H1 (cell line): Measurements from ENCODE around the gene MAN2C1. TPM values are rescaled to one million over a fixed set of nuclear protein-coding genes. Genes with fewer than 3 reads are reported as not detected.

Experiments used
- CTCF ChIA-PET: fragments of 300-600 bp; sonication (Branson Sonifier 250); formaldehyde crosslinking; loops from one replicate; lab custom pipeline; 2021; ENCODE audit not compliant: partially characterized antibody; lab: Charles Lee
- POLR2A ChIA-PET: fragments of 300-600 bp; sonication (Branson Sonifier 250); formaldehyde crosslinking; loops from one replicate; lab custom pipeline; 2021; ENCODE audit warnings: inconsistent platforms; ENCODE audit not compliant: partially characterized antibody; lab: Charles Lee
- DNase-seq, 2 experiments: peaks; one replicate each; pipeline versions ENCODE4 v3.0.0 to v3.0.0-alpha.2; 2010 to 2022; ENCODE audit warnings: low spot score in 2 of 2, low read depth in 1 of 2, mixed read lengths in 1 of 2
- FAIRE-seq: peaks from 2 replicates; lab custom pipeline; 2011; peaks lifted over from hg19 to GRCh38; lab: Jason Lieb, UNC
- H2AFZ ChIP-seq: 2 replicates; pipeline ENCODE4 v1.8.1; 2012; ENCODE audit warnings: low read length, inconsistent platforms
- H2AK5ac ChIP-seq: 2 replicates; pipeline ENCODE4 v1.6.1; 2013; ENCODE audit warnings: low read depth, low read length
- H2BK120ac ChIP-seq: replicated peaks from 2 replicates; pipeline ENCODE3; 2013; ENCODE audit warnings: low read depth, low read length, inconsistent platforms
- H2BK12ac ChIP-seq: 2 replicates; pipeline ENCODE4 v1.6.1; 2013; ENCODE audit warnings: low read depth, low read length
- H2BK15ac ChIP-seq: 2 replicates; pipeline ENCODE4 v1.6.1; 2013; ENCODE audit warnings: low read length
- H2BK20ac ChIP-seq: 2 replicates; pipeline ENCODE4 v1.6.1; 2013; ENCODE audit warnings: low read length
- H2BK5ac ChIP-seq: 2 replicates; pipeline ENCODE4 v1.6.1; 2013; ENCODE audit warnings: low read depth, low read length
- H3K14ac ChIP-seq: 2 replicates; pipeline ENCODE4 v1.6.1; 2013; ENCODE audit warnings: inconsistent platforms; ENCODE audit not compliant: insufficient read length
- H3K18ac ChIP-seq: 2 replicates; pipeline ENCODE4 v1.6.1; 2013; ENCODE audit warnings: low read length; ENCODE audit errors: extremely low read depth
- H3K23ac ChIP-seq: 2 replicates; pipeline ENCODE4 v1.6.1; 2013; ENCODE audit warnings: inconsistent platforms; ENCODE audit not compliant: insufficient read length
- H3K23me2 ChIP-seq: 2 replicates; pipeline ENCODE4 v1.6.1; 2013; ENCODE audit warnings: low read depth, low read length
- H3K27ac ChIP-seq: 2 replicates; pipeline ENCODE4 v1.6.1; 2011; ENCODE audit warnings: low read depth, low read length, inconsistent platforms
- H3K27me3 ChIP-seq, 4 experiments: replicated peaks in 1 of 4; 1 replicate in 1 of 4; 2 replicates in 3 of 4; pipeline versions ENCODE4 v1.6.1 to v1.8.1; 2011 to 2013; ENCODE audit warnings: low read length in 3 of 4, mild to moderate bottlenecking in 3 of 4, inconsistent platforms in 2 of 4, mixed read lengths in 2 of 4, moderate library complexity in 1 of 4; ENCODE audit not compliant: control insufficient read depth in 3 of 4, insufficient read depth in 3 of 4; ENCODE audit errors: extremely low read depth in 1 of 4
- H3K36me3 ChIP-seq, 4 experiments: 2 replicates each; pipeline versions ENCODE4 v1.6.1 to v1.8.1; 2011 to 2013; ENCODE audit warnings: mild to moderate bottlenecking in 4 of 4, low read length in 3 of 4, moderate library complexity in 2 of 4, control low read depth in 1 of 4, inconsistent platforms in 1 of 4; ENCODE audit not compliant: insufficient read depth in 4 of 4, control insufficient read depth in 2 of 4
- H3K4ac ChIP-seq: replicated peaks from 2 replicates; pipeline ENCODE3; 2013; ENCODE audit warnings: low read length, low read depth, mixed read lengths, inconsistent platforms; ENCODE audit not compliant: insufficient read length
- H3K4me1 ChIP-seq, 4 experiments: replicated peaks in 1 of 4; 1 replicate in 1 of 4; 2 replicates in 3 of 4; pipeline versions ENCODE4 v1.6.1 to v1.8.1; 2011 to 2013; ENCODE audit warnings: low read length in 3 of 4, inconsistent platforms in 2 of 4, mixed read lengths in 1 of 4; ENCODE audit not compliant: insufficient read depth in 4 of 4, control insufficient read depth in 3 of 4
- H3K4me2 ChIP-seq, 2 experiments: 2 replicates each; pipeline versions ENCODE4 v1.6.1 to v1.8.1; 2011 to 2013; ENCODE audit warnings: low read depth in 2 of 2, low read length in 2 of 2, control low read depth in 1 of 2, inconsistent platforms in 1 of 2, mild to moderate bottlenecking in 1 of 2; ENCODE audit not compliant: insufficient read depth in 1 of 2
- H3K4me3 ChIP-seq, 4 experiments: fragments of 200-600, 300-600 bp in 1 of 4; sonication (generic), shearing (Covaris generic), sonication (Bioruptor Twin) in 1 of 4; 2 replicates each; pipeline versions ENCODE4 v1.5.1 to v1.8.1; 2011 to 2016; ENCODE audit warnings: low read length in 4 of 4, low read depth in 3 of 4, control low read depth in 2 of 4, inconsistent platforms in 2 of 4, mild to moderate bottlenecking in 2 of 4, mixed read lengths in 1 of 4, moderate library complexity in 1 of 4; ENCODE audit not compliant: insufficient read depth in 2 of 4; ENCODE audit errors: extremely low read depth in 1 of 4
- H3K56ac ChIP-seq: replicated peaks from 2 replicates; pipeline ENCODE3; 2013; ENCODE audit warnings: low read depth, mild to moderate bottlenecking, mixed read lengths, low read length, inconsistent platforms; ENCODE audit not compliant: insufficient read length
- H3K79me1 ChIP-seq: 2 replicates; pipeline ENCODE4 v1.6.1; 2013; ENCODE audit warnings: low read depth, low read length, control low read depth
- H3K79me2 ChIP-seq, 2 experiments: 2 replicates each; pipeline versions ENCODE4 v1.6.1 to v1.8.1; 2012 to 2013; ENCODE audit warnings: low read length in 2 of 2, mild to moderate bottlenecking in 2 of 2, inconsistent platforms in 1 of 2; ENCODE audit not compliant: insufficient read depth in 2 of 2, control insufficient read depth in 1 of 2
- H3K9ac ChIP-seq, 4 experiments: replicated peaks in 1 of 4; 1 replicate in 1 of 4; 2 replicates in 3 of 4; pipeline versions ENCODE4 v1.6.1 to v1.8.1; 2011 to 2013; ENCODE audit warnings: low read depth in 3 of 4, low read length in 3 of 4, control low read depth in 2 of 4, mild to moderate bottlenecking in 2 of 4, moderate library complexity in 2 of 4, inconsistent platforms in 1 of 4; ENCODE audit errors: extremely low read depth in 1 of 4
- H3K9me3 ChIP-seq, 2 experiments: 2 replicates each; pipeline versions ENCODE4 v1.6.1 to v1.8.1; 2012 to 2013; ENCODE audit warnings: mild to moderate bottlenecking in 2 of 2, moderate library complexity in 2 of 2, control low read depth in 1 of 2, inconsistent platforms in 1 of 2, low read depth in 1 of 2, low read length in 1 of 2, mixed read lengths in 1 of 2; ENCODE audit not compliant: insufficient read depth in 2 of 2
- H4K20me1 ChIP-seq, 2 experiments: replicated peaks in 1 of 2; 2 replicates each; pipeline versions ENCODE3 to v1.8.1; 2011 to 2013; ENCODE audit warnings: inconsistent platforms in 2 of 2, low read length in 2 of 2, mild to moderate bottlenecking in 1 of 2; ENCODE audit not compliant: insufficient read depth in 2 of 2, control insufficient read depth in 1 of 2
- H4K5ac ChIP-seq: 2 replicates; pipeline ENCODE4 v1.6.1; 2013; ENCODE audit warnings: low read length, low read depth, mixed read lengths, inconsistent platforms; ENCODE audit not compliant: insufficient read length
- H4K8ac ChIP-seq: 2 replicates; pipeline ENCODE4 v1.8.0; 2013; ENCODE audit warnings: mild to moderate bottlenecking, moderate library complexity, low read length, inconsistent platforms; ENCODE audit not compliant: insufficient read depth; ENCODE audit errors: extremely low read depth
- H4K91ac ChIP-seq: replicated peaks from 2 replicates; pipeline ENCODE3; 2013; ENCODE audit warnings: low read length, mixed read lengths, inconsistent platforms; ENCODE audit not compliant: insufficient read length
- CBX8 ChIP-seq: fragments of 300-800, 300-1000 bp; sonication (generic); IDR thresholded peaks from 2 replicates; pipeline ENCODE4 v1.7.1; 2016; ENCODE audit warnings: low read depth, low read length, borderline replicate concordance
- CEBPB ChIP-seq: IDR thresholded peaks from 2 replicates; pipeline ENCODE4 v1.6.1; 2012; ENCODE audit warnings: low read depth, low read length
- EZH2 ChIP-seq: fragments of 200-600 bp; sonication (generic); IDR thresholded peaks from 2 replicates; pipeline ENCODE4 v1.7.1; 2012; ENCODE audit warnings: low read depth, mild to moderate bottlenecking, moderate library complexity, low read length, inconsistent platforms; ENCODE audit not compliant: severe bottlenecking
- HDAC2 ChIP-seq, 2 experiments: fragments of 300-600 bp in 1 of 2; sonication (generic) in 1 of 2; IDR thresholded peaks; 2 replicates each; pipeline ENCODE4 v1.6.1; 2011 to 2012; ENCODE audit warnings: low read depth in 2 of 2, low read length in 2 of 2, mild to moderate bottlenecking in 2 of 2, moderate library complexity in 2 of 2, borderline replicate concordance in 1 of 2, inconsistent platforms in 1 of 2
- JUND ChIP-seq: IDR thresholded peaks from 2 replicates; pipeline ENCODE4 v1.6.1; 2011; ENCODE audit warnings: mild to moderate bottlenecking, improper control_type of control experiment, low read length
- MAX ChIP-seq: IDR thresholded peaks from 2 replicates; pipeline ENCODE4 v1.6.1; 2012; ENCODE audit warnings: inconsistent platforms
- NRF1 ChIP-seq: IDR thresholded peaks from 2 replicates; pipeline ENCODE4 v1.6.1; 2011; ENCODE audit warnings: mild to moderate bottlenecking, low read depth, low read length, improper control_type of control experiment
- RBBP5 ChIP-seq: IDR thresholded peaks from 2 replicates; pipeline ENCODE4 v1.7.1; 2012; ENCODE audit warnings: low read depth, mild to moderate bottlenecking, inconsistent platforms, low read length, moderate library complexity, borderline replicate concordance
- SP4 ChIP-seq: IDR thresholded peaks from 2 replicates; pipeline ENCODE4 v1.6.1; 2012; ENCODE audit warnings: low read length, inconsistent platforms
- SRF ChIP-seq: IDR thresholded peaks from 2 replicates; pipeline ENCODE4 v1.6.1; 2011; ENCODE audit warnings: mild to moderate bottlenecking, low read depth, low read length, moderate library complexity
- YY1 ChIP-seq: IDR thresholded peaks from 2 replicates; pipeline ENCODE4 v1.6.1; 2011; ENCODE audit warnings: low read depth, mild to moderate bottlenecking, low read length
- WGBS, 2 experiments: shearing (Covaris generic) in 1 of 2; methylation state at CpG; one replicate each; pipeline versions ENCODE4 v1.1.6 to v1.1.7; 2013 to 2015; ENCODE audit warnings: low lambda C conversion rate in 2 of 2, mixed read lengths in 2 of 2, inconsistent platforms in 1 of 2, low coverage in 1 of 2, missing lambda C conversion rate in 1 of 2; ENCODE audit not compliant: insufficient replicate concordance in 2 of 2, insufficient coverage in 1 of 2, insufficient read length in 1 of 2; ENCODE audit errors: extremely low coverage in 1 of 2, missing lambda C conversion rate in 1 of 2; 5-methylcytosine and 5-hydroxymethylcytosine counted together
- polyA plus RNA-seq, 7 experiments: library from polyadenylated mRNA; depleted of rRNA in 3 of 7; stranded (reverse) in 5 of 7; unstranded in 2 of 7; fragments of >200 nt in 5 of 7; fragments of 200-250 nt in 2 of 7; gene quantifications; 1 replicate in 5 of 7; 2 replicates in 1 of 7; 4 replicates in 1 of 7; pipeline versions ENCODE4 v1.2.1 to v1.2.3, GENCODE V29; 2011 to 2013; ENCODE audit warnings: missing spikeins in 2 of 7, mixed read lengths in 2 of 7
- total RNA-seq: library from RNA; stranded (reverse); fragmentation: NEBNext Ultra II Directional; extraction: Animal tissue kit (Norgen Biotek cat#: 25700); gene quantifications from 2 replicates; pipeline ENCODE4 v1.2.1, GENCODE V29; 2021
- TF ChIP-seq, protein P1 (sequence below): IDR thresholded peaks from 2 replicates; pipeline ENCODE4 v1.6.1; 2012; ENCODE audit warnings: inconsistent platforms

MAN2C1 gene
- total and polyA plus RNA-seq, 2 of the 8 experiments (the other 6 are each of a cell fraction or from before 2014, with no cell fraction given), result 56.3 to 88.9 TPM

GRCh38 chr15:75367406-75367912, 948 bp downstream of the MAN2C1 start:
- Histone ChIP-seq H2AFZ (no peak overlapping the region), H3K79me1 (no peaks in the 10 kb centered on the region), H4K91ac (no peak overlapping the region), H3K4me3 (peak overlapping the region in 3 of 4 experiments; percentile 59 to 85 (median 82); a peak in 4 of 8 replicates), H3K4me2 (peak overlapping the region; percentile 0 to 83; a peak in 3 of 4 replicates), H3K23ac (no peak overlapping the region), H2BK20ac (no peak overlapping the region), H3K4me1 (peaks cover 0 to 4% (median 1%) of the 10 kb centered on the region in 4 experiments; a peak in 4 of 7 replicates), H2AK5ac (no peak overlapping the region), H3K4ac (no peak overlapping the region), H3K56ac (no peak overlapping the region), H4K5ac (no peak overlapping the region), H4K8ac (no peak overlapping the region), H3K27ac (no peak overlapping the region), H3K27me3 (no peaks in the 10 kb centered on the region), H2BK12ac (no peak overlapping the region), H3K23me2 (peaks cover 4% of the 10 kb centered on the region), H3K36me3 (peaks cover 0 to 20% (median 14%) of the 10 kb centered on the region in 4 experiments; a peak in 7 of 8 replicates), H3K9me3 (no peaks in the 10 kb centered on the region), H3K18ac (no peak overlapping the region), H2BK5ac (no peak overlapping the region), H2BK15ac (no peak overlapping the region), H2BK120ac (no peak overlapping the region), H3K9ac (no peak overlapping the region), H3K79me2 (no peaks in the 10 kb centered on the region; a peak in 1 of 4 replicates), H4K20me1 (peaks cover 0 to 5% of the 10 kb centered on the region in 2 experiments), H3K14ac (no peak overlapping the region)
- DNase-seq (no peak), FAIRE-seq (no peak)
- CTCF ChIA-PET, result interaction anchor here (0.7 to 2.4 kb wide), 18 partner anchors 8 to 326 kb away, joined by 3 to 9 read pairs (median 4); partner anchors contain the start of genes NEIL1 and SIN3A
- 51% methylated on average over 7 of the region's 7 CpGs; no CpG with 5 or more reads in 1 of the 2 experiments for WGBS, 2 experiments
- POLR2A ChIA-PET, result interaction anchor here (0.7 to 5.2 kb wide), 25 partner anchors 8 to 316 kb away, joined by 3 to 40 read pairs (median 4); partner anchors contain the start of genes COMMD4, NEIL1, PTPN9 and SNUPN
- TF ChIP-seq, protein P1, sequence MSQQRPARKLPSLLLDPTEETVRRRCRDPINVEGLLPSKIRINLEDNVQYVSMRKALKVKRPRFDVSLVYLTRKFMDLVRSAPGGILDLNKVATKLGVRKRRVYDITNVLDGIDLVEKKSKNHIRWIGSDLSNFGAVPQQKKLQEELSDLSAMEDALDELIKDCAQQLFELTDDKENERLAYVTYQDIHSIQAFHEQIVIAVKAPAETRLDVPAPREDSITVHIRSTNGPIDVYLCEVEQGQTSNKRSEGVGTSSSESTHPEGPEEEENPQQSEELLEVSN, result peak; percentile 91
- TF ChIP-seq SP4 (no peak), CEBPB (no peak), RBBP5 (no peak), JUND (no peak), CBX8 (no peak), EZH2 (no peak), MAX (peak; percentile 88), SRF (no peak), NRF1 (no peak), HDAC2 (IDR thresholded peaks at IDR 0.05; ENCODE audit: borderline replicate concordance in 1 of 2, low read depth in 2 of 2, low read length in 2 of 2) (no peak), YY1 (no peak)
